Endothelial cell of umbilical vein (primary cell): Measurements from ENCODE around the gene GAL3ST2. TPM values are rescaled to one million over a fixed set of nuclear protein-coding genes. Genes with fewer than 3 reads are reported as not detected.

ENCODE experiments used
- BruUV-seq: library from RNA; stranded (reverse); fragments of 400-500 nt; replicated peaks from 2 replicates; lab custom pipeline; 2021; lab: Mats Ljungman, UMichigan
- CTCF ChIA-PET: fragments of 300-600, 350-600 bp; sonication (Branson Sonifier 250); formaldehyde crosslinking; loops from one replicate; lab custom pipeline; 2021; ENCODE audit warnings: antibody characterized with exemption, inconsistent platforms; lab: Charles Lee
- POLR2A ChIA-PET: fragments of 300-600, 350-600 bp; sonication (Branson Sonifier 250); formaldehyde crosslinking; loops from one replicate; lab custom pipeline; 2021; ENCODE audit warnings: antibody characterized with exemption, inconsistent platforms; lab: Charles Lee
- DNase-seq: peaks from one replicate; pipeline ENCODE4 v3.0.0-alpha.2; 2011; ENCODE audit warnings: low read depth, low spot score
- FAIRE-seq: peaks from 2 replicates; lab custom pipeline; 2011; peaks lifted over from hg19 to GRCh38; lab: Jason Lieb, UNC
- H2AFZ ChIP-seq: 2 replicates; pipeline ENCODE4 v1.6.0; 2012; ENCODE audit warnings: low read depth, low read length, control low read depth, inconsistent platforms
- H3K27ac ChIP-seq: 2 replicates; pipeline ENCODE4 v1.5.1; 2011; ENCODE audit warnings: low read depth, mild to moderate bottlenecking, control low read depth, low read length, moderate library complexity; ENCODE audit not compliant: insufficient read depth
- H3K27me3 ChIP-seq, 2 experiments: 2 replicates each; pipeline versions ENCODE4 v1.6.0 to v1.6.1; 2011; ENCODE audit warnings: low read length in 2 of 2, mixed read lengths in 1 of 2; ENCODE audit not compliant: control insufficient read depth in 2 of 2, insufficient read depth in 2 of 2
- H3K36me3 ChIP-seq, 2 experiments: 2 replicates in 1 of 2; 3 replicates in 1 of 2; pipeline ENCODE4 v1.5.1; 2011; ENCODE audit warnings: low read length in 2 of 2, mild to moderate bottlenecking in 1 of 2, moderate library complexity in 1 of 2; ENCODE audit not compliant: control insufficient read depth in 2 of 2, insufficient read depth in 2 of 2; ENCODE audit errors: extremely low read depth in 1 of 2
- H3K4me1 ChIP-seq: 3 replicates; pipeline ENCODE4 v1.5.1; 2011; ENCODE audit warnings: mild to moderate bottlenecking, low read length; ENCODE audit not compliant: control insufficient read depth, insufficient read depth; ENCODE audit errors: extremely low read depth
- H3K4me2 ChIP-seq: 2 replicates; pipeline ENCODE4 v1.6.1; 2011; ENCODE audit warnings: low read length, control low read depth, mixed read lengths; ENCODE audit not compliant: insufficient read depth
- H3K4me3 ChIP-seq, 3 experiments: fragments of 200-600 bp in 1 of 3; sonication (generic), shearing (Covaris generic) in 1 of 3; replicated peaks in 1 of 3; 2 replicates each; pipeline ENCODE4 v1.5.1; 2011 to 2016; ENCODE audit warnings: control low read depth in 3 of 3, low read length in 3 of 3, mild to moderate bottlenecking in 2 of 3, inconsistent platforms in 1 of 3, low read depth in 1 of 3, moderate library complexity in 1 of 3; ENCODE audit not compliant: insufficient read depth in 1 of 3
- H3K79me2 ChIP-seq: 2 replicates; pipeline ENCODE4 v1.6.0; 2012; ENCODE audit warnings: low read length, inconsistent platforms; ENCODE audit not compliant: control insufficient read depth, insufficient read depth
- H3K9ac ChIP-seq: replicated peaks from 2 replicates; pipeline ENCODE3; 2011; ENCODE audit warnings: low read length, control low read depth; ENCODE audit not compliant: insufficient read depth; ENCODE audit errors: extremely low read depth
- H3K9me1 ChIP-seq: replicated peaks from 3 replicates; pipeline ENCODE4 v1.6.0; 2011; ENCODE audit warnings: mild to moderate bottlenecking, low read length; ENCODE audit not compliant: control insufficient read depth, insufficient read depth; ENCODE audit errors: extremely low read depth
- H3K9me3 ChIP-seq: replicated peaks from 2 replicates; pipeline ENCODE4 v1.5.1; 2012; ENCODE audit warnings: low read length, inconsistent platforms; ENCODE audit not compliant: control insufficient read depth, insufficient read depth
- H4K20me1 ChIP-seq: replicated peaks from 2 replicates; pipeline ENCODE3; 2011; ENCODE audit warnings: mild to moderate bottlenecking, low read length; ENCODE audit not compliant: control insufficient read depth, insufficient read depth; ENCODE audit errors: extremely low read depth
- CTCF ChIP-seq, 2 donors: IDR thresholded peaks; 1 replicate in 1 of 2; 2 replicates in 1 of 2; pipeline ENCODE4 v1.5.1; 2011; ENCODE audit warnings: low read length in 2 of 2, mild to moderate bottlenecking in 2 of 2, moderate library complexity in 2 of 2, control low read depth in 1 of 2, inconsistent platforms in 1 of 2, low read depth in 1 of 2; ENCODE audit not compliant: insufficient read depth in 1 of 2; ENCODE audit errors: extremely low read depth in 1 of 2
- EZH2 ChIP-seq: IDR thresholded peaks from 2 replicates; pipeline ENCODE4 v1.6.1; 2012; ENCODE audit warnings: borderline replicate concordance, low read depth, mild to moderate bottlenecking, moderate library complexity, low read length, inconsistent platforms; ENCODE audit not compliant: severe bottlenecking
- FOS ChIP-seq: IDR thresholded peaks from 2 replicates; pipeline ENCODE4 v1.6.1; 2011; ENCODE audit warnings: mild to moderate bottlenecking, low read length, moderate library complexity, borderline replicate concordance; ENCODE audit not compliant: insufficient read depth
- GATA2 ChIP-seq: IDR thresholded peaks from 2 replicates; pipeline ENCODE4 v1.7.0; 2011; ENCODE audit warnings: low read depth, mild to moderate bottlenecking, moderate library complexity, mixed read lengths, low read length; ENCODE audit not compliant: insufficient read length, insufficient read depth
- JUN ChIP-seq: IDR thresholded peaks from 2 replicates; pipeline ENCODE4 v1.6.1; 2011; ENCODE audit warnings: borderline replicate concordance, low read depth; ENCODE audit not compliant: insufficient read length, insufficient read depth
- MYC ChIP-seq: IDR thresholded peaks from one replicate; pipeline ENCODE4 v1.6.1; 2011; ENCODE audit warnings: mild to moderate bottlenecking, low read depth, low read length
- POLR2A ChIP-seq: IDR thresholded peaks from 2 replicates; pipeline ENCODE4 v1.6.1; 2012; ENCODE audit warnings: low read depth, mild to moderate bottlenecking, control low read depth, low read length
- POLR2AphosphoS5 ChIP-seq: IDR thresholded peaks from 2 replicates; pipeline ENCODE4 v1.6.1; 2012; ENCODE audit warnings: low read depth, mild to moderate bottlenecking, control low read depth, low read length, moderate library complexity; ENCODE audit not compliant: insufficient read depth
- dilution Hi-C: fragments of 300-500 bp; cut with MboI; formaldehyde crosslinking; loops from one replicate; pipeline ENCODE4 v1.15.0; 2019; ENCODE audit warnings: low sequenced_read_pairs; ENCODE audit not compliant: extremely low pct_ligation_motif_present
- intact Hi-C: fragments of 100-400 bp; cut with micrococcal nuclease; formaldehyde crosslinking; loops from one replicate; pipeline ENCODE4 v1.10.0; 2022
- polyA plus RNA-seq, 4 experiments: library from polyadenylated mRNA; depleted of rRNA in 3 of 4; stranded (reverse) in 3 of 4; unstranded in 1 of 4; fragments of >200 nt; gene quantifications; 2 replicates each; pipeline versions ENCODE4 v1.2.1 to v1.2.3, GENCODE V29; 2011 to 2012; ENCODE audit warnings: missing spikeins in 1 of 4
- total RNA-seq: library from RNA; stranded (reverse); gene quantifications from 2 replicates; pipeline ENCODE4 v1.2.3, GENCODE V29; 2021
- TF ChIP-seq, protein P1 (sequence below): IDR thresholded peaks from 2 replicates; pipeline ENCODE4 v1.6.1; 2011; ENCODE audit not compliant: insufficient read depth, insufficient read length

The GAL3ST2 gene
- total and polyA plus RNA-seq, 2 donors (not counting 3 experiments of a cell fraction or from before 2014, with no cell fraction given): not detected

- no TSS peak for BruUV-seq
- dilution Hi-C loops (no loop called here), intact Hi-C loops (no loop called here)
- Histone ChIP-seq H2AFZ (no peak overlapping the region), H3K79me2 (no peaks in the 10 kb centered on the region), H3K27me3 (peaks cover 5 to 8% of the 10 kb centered on the region in 2 experiments), H3K9me1 (no peaks in the 10 kb centered on the region), H3K4me2 (no peak overlapping the region), H3K36me3 (no peaks in the 10 kb centered on the region), H3K9ac (no peak overlapping the region), H3K9me3 (no peaks in the 10 kb centered on the region), H3K4me1 (no peaks in the 10 kb centered on the region), H3K27ac (no peak overlapping the region), H3K4me3 (no peak overlapping the region), H4K20me1 (no peaks in the 10 kb centered on the region)
- no peak for FAIRE-seq
- POLR2A ChIA-PET: no interaction called here
- CTCF ChIA-PET: no interaction called here
- DNase-seq: no peak
- TF ChIP-seq FOS: no peak
- TF ChIP-seq POLR2A: no peak
- TF ChIP-seq POLR2AphosphoS5: no peak
- no peak for TF ChIP-seq GATA2
- no peak for TF ChIP-seq MYC
- TF ChIP-seq JUN: no peak
- TF ChIP-seq, protein P1, sequence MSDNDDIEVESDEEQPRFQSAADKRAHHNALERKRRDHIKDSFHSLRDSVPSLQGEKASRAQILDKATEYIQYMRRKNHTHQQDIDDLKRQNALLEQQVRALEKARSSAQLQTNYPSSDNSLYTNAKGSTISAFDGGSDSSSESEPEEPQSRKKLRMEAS: no peak
- TF ChIP-seq EZH2: no peak
- no peak for TF ChIP-seq CTCF (IDR thresholded peaks at IDR 0.05; ENCODE audit: extremely low read depth in 1 of 2, insufficient read depth in 1 of 2, low read depth in 1 of 2, low read length in 2 of 2)
These were observed 17.7 kb downstream of the GAL3ST2 start for GRCh38 chr2:241794250-241794823.
